Endothelial cell of umbilical vein (primary cell): ENCODE measurements around the gene TOR4A. TPM values are rescaled to one million over a fixed set of nuclear protein-coding genes. Genes with fewer than 3 reads are reported as not detected.

Source experiments
- BruUV-seq: library from RNA; stranded (reverse); fragments of 400-500 nt; replicated peaks from 2 replicates; lab custom pipeline; 2021; lab: Mats Ljungman, UMichigan
- CTCF ChIA-PET: fragments of 300-600, 350-600 bp; sonication (Branson Sonifier 250); formaldehyde crosslinking; loops from one replicate; lab custom pipeline; 2021; ENCODE audit warnings: antibody characterized with exemption, inconsistent platforms; lab: Charles Lee
- POLR2A ChIA-PET: fragments of 300-600, 350-600 bp; sonication (Branson Sonifier 250); formaldehyde crosslinking; loops from one replicate; lab custom pipeline; 2021; ENCODE audit warnings: antibody characterized with exemption, inconsistent platforms; lab: Charles Lee
- DNase-seq: peaks from one replicate; pipeline ENCODE4 v3.0.0-alpha.2; 2011; ENCODE audit warnings: low read depth, low spot score
- FAIRE-seq: peaks from 2 replicates; lab custom pipeline; 2011; peaks lifted over from hg19 to GRCh38; lab: Jason Lieb, UNC
- H2AFZ ChIP-seq: 2 replicates; pipeline ENCODE4 v1.6.0; 2012; ENCODE audit warnings: low read depth, low read length, control low read depth, inconsistent platforms
- H3K27ac ChIP-seq: 2 replicates; pipeline ENCODE4 v1.5.1; 2011; ENCODE audit warnings: low read depth, mild to moderate bottlenecking, control low read depth, low read length, moderate library complexity; ENCODE audit not compliant: insufficient read depth
- H3K27me3 ChIP-seq, 2 experiments: 2 replicates each; pipeline versions ENCODE4 v1.6.0 to v1.6.1; 2011; ENCODE audit warnings: low read length in 2 of 2, mixed read lengths in 1 of 2; ENCODE audit not compliant: control insufficient read depth in 2 of 2, insufficient read depth in 2 of 2
- H3K36me3 ChIP-seq, 2 experiments: 2 replicates in 1 of 2; 3 replicates in 1 of 2; pipeline ENCODE4 v1.5.1; 2011; ENCODE audit warnings: low read length in 2 of 2, mild to moderate bottlenecking in 1 of 2, moderate library complexity in 1 of 2; ENCODE audit not compliant: control insufficient read depth in 2 of 2, insufficient read depth in 2 of 2; ENCODE audit errors: extremely low read depth in 1 of 2
- H3K4me1 ChIP-seq: 3 replicates; pipeline ENCODE4 v1.5.1; 2011; ENCODE audit warnings: mild to moderate bottlenecking, low read length; ENCODE audit not compliant: control insufficient read depth, insufficient read depth; ENCODE audit errors: extremely low read depth
- H3K4me2 ChIP-seq: 2 replicates; pipeline ENCODE4 v1.6.1; 2011; ENCODE audit warnings: low read length, control low read depth, mixed read lengths; ENCODE audit not compliant: insufficient read depth
- H3K4me3 ChIP-seq, 3 experiments: fragments of 200-600 bp in 1 of 3; sonication (generic), shearing (Covaris generic) in 1 of 3; replicated peaks in 1 of 3; 2 replicates each; pipeline ENCODE4 v1.5.1; 2011 to 2016; ENCODE audit warnings: control low read depth in 3 of 3, low read length in 3 of 3, mild to moderate bottlenecking in 2 of 3, inconsistent platforms in 1 of 3, low read depth in 1 of 3, moderate library complexity in 1 of 3; ENCODE audit not compliant: insufficient read depth in 1 of 3
- H3K79me2 ChIP-seq: 2 replicates; pipeline ENCODE4 v1.6.0; 2012; ENCODE audit warnings: low read length, inconsistent platforms; ENCODE audit not compliant: control insufficient read depth, insufficient read depth
- H3K9ac ChIP-seq: replicated peaks from 2 replicates; pipeline ENCODE3; 2011; ENCODE audit warnings: low read length, control low read depth; ENCODE audit not compliant: insufficient read depth; ENCODE audit errors: extremely low read depth
- H3K9me1 ChIP-seq: replicated peaks from 3 replicates; pipeline ENCODE4 v1.6.0; 2011; ENCODE audit warnings: mild to moderate bottlenecking, low read length; ENCODE audit not compliant: control insufficient read depth, insufficient read depth; ENCODE audit errors: extremely low read depth
- H3K9me3 ChIP-seq: replicated peaks from 2 replicates; pipeline ENCODE4 v1.5.1; 2012; ENCODE audit warnings: low read length, inconsistent platforms; ENCODE audit not compliant: control insufficient read depth, insufficient read depth
- H4K20me1 ChIP-seq: replicated peaks from 2 replicates; pipeline ENCODE3; 2011; ENCODE audit warnings: mild to moderate bottlenecking, low read length; ENCODE audit not compliant: control insufficient read depth, insufficient read depth; ENCODE audit errors: extremely low read depth
- CTCF ChIP-seq, 2 donors: IDR thresholded peaks; 1 replicate in 1 of 2; 2 replicates in 1 of 2; pipeline ENCODE4 v1.5.1; 2011; ENCODE audit warnings: low read length in 2 of 2, mild to moderate bottlenecking in 2 of 2, moderate library complexity in 2 of 2, control low read depth in 1 of 2, inconsistent platforms in 1 of 2, low read depth in 1 of 2; ENCODE audit not compliant: insufficient read depth in 1 of 2; ENCODE audit errors: extremely low read depth in 1 of 2
- POLR2AphosphoS5 ChIP-seq: IDR thresholded peaks from 2 replicates; pipeline ENCODE4 v1.6.1; 2012; ENCODE audit warnings: low read depth, mild to moderate bottlenecking, control low read depth, low read length, moderate library complexity; ENCODE audit not compliant: insufficient read depth
- dilution Hi-C: fragments of 300-500 bp; cut with MboI; formaldehyde crosslinking; loops from one replicate; pipeline ENCODE4 v1.15.0; 2019; ENCODE audit warnings: low sequenced_read_pairs; ENCODE audit not compliant: extremely low pct_ligation_motif_present
- intact Hi-C: fragments of 100-400 bp; cut with micrococcal nuclease; formaldehyde crosslinking; loops from one replicate; pipeline ENCODE4 v1.10.0; 2022
- polyA plus RNA-seq, 4 experiments: library from polyadenylated mRNA; depleted of rRNA in 3 of 4; stranded (reverse) in 3 of 4; unstranded in 1 of 4; fragments of >200 nt; gene quantifications; 2 replicates each; pipeline versions ENCODE4 v1.2.1 to v1.2.3, GENCODE V29; 2011 to 2012; ENCODE audit warnings: missing spikeins in 1 of 4
- total RNA-seq: library from RNA; stranded (reverse); gene quantifications from 2 replicates; pipeline ENCODE4 v1.2.3, GENCODE V29; 2021

The TOR4A gene
- total and polyA plus RNA-seq, 2 donors (not counting 3 experiments of a cell fraction or from before 2014, with no cell fraction given): 32.4 to 48.0 TPM

- no peaks in the 10 kb centered on the region for H3K9me1 ChIP-seq
- no peaks in the 10 kb centered on the region for H4K20me1 ChIP-seq
- intact Hi-C loops: no loop called here
- ChIA-PET POLR2A (no interaction called here), CTCF (interaction anchor here (0.9 to 1.3 kb wide), 3 partner anchors 19 to 44 kb away, joined by 4 read pairs; partner anchors contain the start of gene NRARP)
- no peak overlapping the region for H3K4me2 ChIP-seq
- H3K79me2 ChIP-seq: peaks cover 42% of the 10 kb centered on the region
- TF ChIP-seq POLR2AphosphoS5: no peak
- peaks cover 28% of the 10 kb centered on the region for H3K4me1 ChIP-seq
- no peaks in the 10 kb centered on the region for H3K9me3 ChIP-seq
- FAIRE-seq (no peak), DNase-seq (no peak)
- no peak overlapping the region for H3K4me3 ChIP-seq
- peaks cover 10% of the 10 kb centered on the region in 2 experiments for H3K36me3 ChIP-seq
- dilution Hi-C loops: no loop called here
- H3K27ac ChIP-seq: no peak overlapping the region
- no peak overlapping the region for H2AFZ ChIP-seq
- no peak overlapping the region for H3K9ac ChIP-seq
- BruUV-seq: no TSS peak
- no peaks in the 10 kb centered on the region for H3K27me3 ChIP-seq
Observed at GRCh38 chr9:137280474-137281344, 3.2 kb downstream of the TOR4A start.

GRCh38 chr9:137281345-137282116 lies 4.0 kb downstream of the TOR4A start:
- POLR2A ChIA-PET: no interaction called here
- Histone ChIP-seq H3K4me2 (no peak overlapping the region), H4K20me1 (no peaks in the 10 kb centered on the region), H2AFZ (no peak overlapping the region), H3K4me3 (no peak overlapping the region), H3K27me3 (no peaks in the 10 kb centered on the region), H3K9me1 (no peaks in the 10 kb centered on the region), H3K79me2 (peaks cover 42% of the 10 kb centered on the region), H3K27ac (no peak overlapping the region), H3K36me3 (peaks cover 10% of the 10 kb centered on the region in 2 experiments), H3K4me1 (peaks cover 23% of the 10 kb centered on the region), H3K9me3 (no peaks in the 10 kb centered on the region), H3K9ac (no peak overlapping the region)
- dilution Hi-C loops: no loop called here
- DNase-seq (no peak), FAIRE-seq (no peak)
- CTCF ChIA-PET: no interaction called here
- intact Hi-C loops: no loop called here
- TF ChIP-seq CTCF (IDR thresholded peaks at IDR 0.05; ENCODE audit: extremely low read depth in 1 of 2, insufficient read depth in 1 of 2, low read depth in 1 of 2, low read length in 2 of 2): no peak
- BruUV-seq: no TSS peak
